Naive thymus-derived CD4-positive, alpha-beta T cell (primary cell): ENCODE data around the gene GPR153. TPM values are rescaled to one million over a fixed set of nuclear protein-coding genes. Genes with fewer than 3 reads are reported as not detected.

ENCODE experiments used
- ATAC-seq: fragments of 150-1000 bp; cut with Tn5 transposase; 2 replicates; pipeline ENCODE4 v1.10.0; 2021; ENCODE audit warnings: mild to moderate bottlenecking, moderate library complexity
- CTCF ChIA-PET: fragments of 350-600 bp; sonication (Branson Sonifier 250); formaldehyde crosslinking; loops from one replicate; lab custom pipeline; 2021; ENCODE audit warnings: antibody characterized with exemption; lab: Charles Lee
- POLR2A ChIA-PET: fragments of 350-600 bp; sonication (Branson Sonifier 250); formaldehyde crosslinking; loops from one replicate; lab custom pipeline; 2021; ENCODE audit warnings: antibody characterized with exemption, inconsistent platforms; lab: Charles Lee
- DNase-seq, 9 donors: peaks; one replicate each; pipeline versions ENCODE4 v3.0.0 to v3.0.0-alpha.2; 2020 to 2022; ENCODE audit warnings: mixed read lengths in 1 of 9
- H3K27ac ChIP-seq: one replicate; pipeline ENCODE4 v1.7.0; 2013; ENCODE audit warnings: mild to moderate bottlenecking, low read depth, low read length, moderate library complexity
- H3K27me3 ChIP-seq, 2 donors: one replicate each; pipeline ENCODE4 v1.7.0; 2013; ENCODE audit warnings: low read length in 2 of 2, mild to moderate bottlenecking in 2 of 2, moderate library complexity in 2 of 2; ENCODE audit not compliant: control insufficient read depth in 2 of 2, insufficient read depth in 2 of 2
- H3K36me3 ChIP-seq, 3 experiments: 1 replicate in 2 of 3; 2 replicates in 1 of 3; pipeline ENCODE4 v1.7.0; 2013; ENCODE audit warnings: low read length in 3 of 3, mild to moderate bottlenecking in 3 of 3, moderate library complexity in 1 of 3; ENCODE audit not compliant: insufficient read depth in 3 of 3, control insufficient read depth in 2 of 3
- H3K4me1 ChIP-seq, 2 donors: one replicate each; pipeline ENCODE4 v1.7.0; 2013; ENCODE audit warnings: low read length in 2 of 2, mild to moderate bottlenecking in 2 of 2, moderate library complexity in 1 of 2; ENCODE audit not compliant: control insufficient read depth in 2 of 2, insufficient read depth in 2 of 2
- H3K4me3 ChIP-seq: 2 replicates; pipeline ENCODE4 v1.7.0; 2013; ENCODE audit warnings: mild to moderate bottlenecking, low read length
- H3K9me3 ChIP-seq, 3 experiments: 1 replicate in 2 of 3; 2 replicates in 1 of 3; pipeline ENCODE4 v1.7.0; 2013; ENCODE audit warnings: low read length in 3 of 3; ENCODE audit not compliant: control insufficient read depth in 2 of 3
- H3K27ac Mint-ChIP-seq, 9 donors: one replicate each; pipeline ENCODE4 v1.8.0; 2020 to 2022; ENCODE audit warnings: mixed read lengths in 9 of 9, mild to moderate bottlenecking in 8 of 9, moderate library complexity in 5 of 9, inconsistent platforms in 2 of 9
- H3K27me3 Mint-ChIP-seq, 5 donors: one replicate each; pipeline ENCODE4 v1.8.0; 2021 to 2022; ENCODE audit warnings: mixed read lengths in 5 of 5, mild to moderate bottlenecking in 1 of 5
- H3K36me3 Mint-ChIP-seq, 5 donors: one replicate each; pipeline ENCODE4 v1.8.0; 2020 to 2022; ENCODE audit warnings: mixed read lengths in 5 of 5, mild to moderate bottlenecking in 3 of 5, inconsistent platforms in 1 of 5
- H3K4me1 Mint-ChIP-seq, 7 donors: one replicate each; pipeline ENCODE4 v1.8.0; 2020 to 2022; ENCODE audit warnings: mixed read lengths in 7 of 7, mild to moderate bottlenecking in 3 of 7, inconsistent platforms in 1 of 7
- H3K4me3 Mint-ChIP-seq, 10 donors: one replicate each; pipeline ENCODE4 v1.8.0; 2020 to 2022; ENCODE audit warnings: mild to moderate bottlenecking in 10 of 10, mixed read lengths in 10 of 10, moderate library complexity in 6 of 10, inconsistent platforms in 2 of 10
- H3K9me3 Mint-ChIP-seq, 11 donors: one replicate each; pipeline ENCODE4 v1.8.0; 2020 to 2022; ENCODE audit warnings: mixed read lengths in 11 of 11, mild to moderate bottlenecking in 4 of 11, inconsistent platforms in 1 of 11, moderate library complexity in 1 of 11
- intact Hi-C, 2 donors: fragments of 100-400 bp; cut with micrococcal nuclease; formaldehyde crosslinking; loops; one replicate each; pipeline ENCODE4 v1.15.1; 2023
- polyA plus RNA-seq, 2 donors: library from polyadenylated mRNA; unstranded; fragments of 300-500 nt; fragmentation: Illumina TruSeq; gene quantifications; one replicate each; pipeline ENCODE4 v1.2.3, GENCODE V29; 2021
- total RNA-seq, 6 experiments: library from RNA in 5 of 6; stranded (reverse) in 5 of 6; gene quantifications; 1 replicate in 5 of 6; 2 replicates in 1 of 6; pipeline ENCODE4 v1.2.3 and lab custom pipeline; 2021 to 2026

Gene GPR153
- total and polyA plus RNA-seq, 7 experiments from 2014 or later, result 0.27 to 2.9 (median 0.59) TPM; not detected in 2

GRCh38 chr1:6248161-6248776 lies 12.6 kb downstream of the GPR153 start:
- Mint-ChIP-seq H3K27me3 (peaks cover 26 to 69% (median 34%) of the 10 kb centered on the region in 5 donors), H3K27ac (peak overlapping the region in 1 of 9 donors; percentile 69), H3K4me3 (peak overlapping the region in 2 of 10 donors; percentile 23 to 49), H3K4me1 (peaks cover 5 to 15% (median 8%) of the 10 kb centered on the region in 7 donors), H3K9me3 (no peaks in the 10 kb centered on the region), H3K36me3 (no peaks in the 10 kb centered on the region)
- Histone ChIP-seq H3K9me3 (no peaks in the 10 kb centered on the region), H3K27me3 (peaks cover 13 to 33% of the 10 kb centered on the region in 2 donors), H3K4me1 (peaks cover 3 to 13% of the 10 kb centered on the region in 2 donors), H3K4me3 (no peak overlapping the region), H3K36me3 (no peaks in the 10 kb centered on the region), H3K27ac (no peak overlapping the region)
- ATAC-seq (no peak), DNase-seq (no peak)
- ChIA-PET CTCF (interaction anchor here (0.6 to 2.5 kb wide), 4 partner anchors 110 to 822 kb away, joined by 3 to 7 read pairs (median 5); no protein-coding TSS in a partner anchor), POLR2A (no interaction called here)
- intact Hi-C loops, result loop anchor here in 1 of 2 donors (5.0 kb wide), 1 partner anchor 174 kb away; the partner anchor contains the start of gene ESPN

GRCh38 chr1:6247651-6248050 lies 13.2 kb downstream of the GPR153 start:
- Histone ChIP-seq H3K4me1 (peaks cover 3 to 13% of the 10 kb centered on the region in 2 donors), H3K27me3 (peaks cover 15 to 38% of the 10 kb centered on the region in 2 donors), H3K4me3 (no peak overlapping the region), H3K27ac (no peak overlapping the region), H3K9me3 (no peaks in the 10 kb centered on the region), H3K36me3 (no peaks in the 10 kb centered on the region)
- DNase-seq (no peak), ATAC-seq (no peak)
- no peak overlapping the region for H3K4me3 Mint-ChIP-seq
- H3K4me1 Mint-ChIP-seq, result peaks cover 5 to 15% (median 8%) of the 10 kb centered on the region in 7 donors
- no peaks in the 10 kb centered on the region for H3K9me3 Mint-ChIP-seq
- H3K27ac Mint-ChIP-seq, result no peak overlapping the region
- POLR2A ChIA-PET, result no interaction called here
- H3K27me3 Mint-ChIP-seq, result peaks cover 27 to 73% (median 36%) of the 10 kb centered on the region in 5 donors
- no peaks in the 10 kb centered on the region for H3K36me3 Mint-ChIP-seq
- CTCF ChIA-PET, result interaction anchor here (0.6 to 2.5 kb wide), 13 partner anchors 96 to 823 kb away, joined by 3 to 7 read pairs (median 4); no protein-coding TSS in a partner anchor
- intact Hi-C loops, result loop anchor here (2.0 to 5.0 kb wide), 4 partner anchors 33 to 399 kb away; partner anchors contain the start of gene ESPN (in 1 of the 2)

- Mint-ChIP-seq H3K27ac (peak overlapping the region in 4 of 9 donors; percentile 62 to 84 (median 74)), H3K9me3 (no peaks in the 10 kb centered on the region), H3K27me3 (peaks cover 27 to 71% (median 36%) of the 10 kb centered on the region in 5 donors), H3K36me3 (no peaks in the 10 kb centered on the region), H3K4me3 (peak overlapping the region in 9 of 10 donors; percentile 38 to 85 (median 58)), H3K4me1 (peaks cover 5 to 15% (median 8%) of the 10 kb centered on the region in 7 donors)
- ATAC-seq (peak; percentile 86), DNase-seq (peak; percentile 58 to 83 (median 72))
- POLR2A ChIA-PET, result no interaction called here
- CTCF ChIA-PET, result interaction anchor here (0.6 to 2.5 kb wide), 21 partner anchors 9 to 365 kb away, joined by 3 to 7 read pairs (median 4); no protein-coding TSS in a partner anchor
- H3K27ac ChIP-seq, result no peak overlapping the region
- no peaks in the 10 kb centered on the region for H3K36me3 ChIP-seq
- H3K4me3 ChIP-seq, result no peak overlapping the region
- no peaks in the 10 kb centered on the region for H3K9me3 ChIP-seq
- peaks cover 3 to 13% of the 10 kb centered on the region in 2 donors for H3K4me1 ChIP-seq
- intact Hi-C loops, result loop anchor here (1.0 to 5.0 kb wide), 12 partner anchors 10 to 400 kb away; partner anchors contain the start of genes ESPN (in 1 of the 2) and NOL9 (in 1 of the 2)
- peaks cover 15 to 38% of the 10 kb centered on the region in 2 donors for H3K27me3 ChIP-seq
These were observed 14.1 kb downstream of the GPR153 start for GRCh38 chr1:6246497-6247467.

- H3K27me3 ChIP-seq, result peaks cover 20 to 45% of the 10 kb centered on the region in 2 donors
- H3K27ac ChIP-seq, result no peak overlapping the region
- Mint-ChIP-seq H3K27me3 (peaks cover 35 to 73% (median 44%) of the 10 kb centered on the region in 5 donors), H3K36me3 (peaks cover 0 to 4% (median 0%) of the 10 kb centered on the region in 5 donors), H3K9me3 (no peaks in the 10 kb centered on the region), H3K27ac (peak overlapping the region in 2 of 9 donors; percentile 74 to 84), H3K4me3 (peak overlapping the region in 4 of 10 donors; percentile 51 to 85 (median 67)), H3K4me1 (peaks cover 5 to 19% (median 12%) of the 10 kb centered on the region in 7 donors)
- ATAC-seq, result no peak
- H3K9me3 ChIP-seq, result no peaks in the 10 kb centered on the region
- H3K36me3 ChIP-seq, result no peaks in the 10 kb centered on the region
- H3K4me1 ChIP-seq, result peaks cover 3 to 13% of the 10 kb centered on the region in 2 donors
- H3K4me3 ChIP-seq, result no peak overlapping the region
- CTCF ChIA-PET, result interaction anchor here (0.6 to 2.5 kb wide), 12 partner anchors 8 to 365 kb away, joined by 3 to 7 read pairs (median 4); no protein-coding TSS in a partner anchor
- POLR2A ChIA-PET, result interaction anchor here (0.8 kb wide), 1 partner anchor 328 kb away, joined by 3 read pairs; no protein-coding TSS in a partner anchor
- DNase-seq, result peak in 3 of 9 donors; percentile 28 to 72 (median 36)
- intact Hi-C loops, result loop anchor here (1.0 to 5.0 kb wide), 16 partner anchors 10 to 401 kb away; partner anchors contain the start of genes ESPN (in 1 of the 2), NOL9 (in 1 of the 2) and RPL22 (in 1 of the 2)
These were observed 14.9 kb downstream of the GPR153 start for GRCh38 chr1:6245869-6246496.

GRCh38 chr1:6245086-6245868 lies 15.6 kb downstream of the GPR153 start:
- peaks cover 3 to 13% of the 10 kb centered on the region in 2 donors for H3K4me1 ChIP-seq
- ChIA-PET POLR2A (interaction anchor here (0.8 kb wide), 1 partner anchor 327 kb away, joined by 3 read pairs; no protein-coding TSS in a partner anchor), CTCF (interaction anchor here (1.0 to 1.2 kb wide), 4 partner anchors 7 to 194 kb away, joined by 3 to 4 read pairs (median 3); no protein-coding TSS in a partner anchor)
- no peaks in the 10 kb centered on the region for H3K9me3 Mint-ChIP-seq
- H3K27ac ChIP-seq, result no peak overlapping the region
- intact Hi-C loops, result loop anchor here (1.0 to 5.0 kb wide), 5 partner anchors 36 to 193 kb away; partner anchors contain the start of genes ESPN (in 1 of the 2) and RPL22 (in 1 of the 2)
- no peak overlapping the region for H3K4me3 ChIP-seq
- ATAC-seq (peak; percentile 88), DNase-seq (peak; percentile 43 to 92 (median 75))
- peaks cover 0 to 4% (median 0%) of the 10 kb centered on the region in 5 donors for H3K36me3 Mint-ChIP-seq
- H3K27me3 ChIP-seq, result peaks cover 20 to 45% of the 10 kb centered on the region in 2 donors
- H3K27me3 Mint-ChIP-seq, result peaks cover 37 to 73% (median 45%) of the 10 kb centered on the region in 5 donors
- no peak overlapping the region for H3K27ac Mint-ChIP-seq
- H3K4me3 Mint-ChIP-seq, result peak overlapping the region in 1 of 10 donors; percentile 43
- no peaks in the 10 kb centered on the region for H3K9me3 ChIP-seq
- no peaks in the 10 kb centered on the region for H3K36me3 ChIP-seq
- peaks cover 5 to 19% (median 12%) of the 10 kb centered on the region in 7 donors for H3K4me1 Mint-ChIP-seq
